ENCODE data around the gene IGF2R. TPM values are rescaled to one million over a fixed set of nuclear protein-coding genes. Genes with fewer than 3 reads are reported as not detected.
"Not testable (repeated sequence)": the region's sequence is repeated elsewhere in the genome, so short reads cannot be mapped to it uniquely, and the experiment has no call there.

IGF2R gene
- total RNA-seq, 2 experiments from 2014 or later = 73.5 to 75.5 TPM

GRCh38 chr6:159957071-159957673, 11.7 kb upstream of the IGF2R start:
- intact Hi-C loops (cut with micrococcal nuclease) = no loop called here
- no peaks in the 10 kb centered on the region for H3K9me3 Mint-ChIP-seq
- DNase-seq = no peak
- ChIA-PET CTCF (interaction anchor here (1.4 kb wide), 1 partner anchor 94 kb away, joined by 4 read pairs; no protein-coding TSS in a partner anchor), POLR2A (no interaction called here)
- H3K27ac Mint-ChIP-seq = no peak overlapping the region
- peaks cover 2% of the 10 kb centered on the region for H3K27me3 Mint-ChIP-seq
- no peaks in the 10 kb centered on the region for H3K36me3 Mint-ChIP-seq
- peaks cover 8% of the 10 kb centered on the region for H3K4me1 Mint-ChIP-seq (ENCODE audit: low read depth)
- H3K4me3 Mint-ChIP-seq = no peak overlapping the region

- peaks cover 8% of the 10 kb centered on the region for H3K4me1 Mint-ChIP-seq (ENCODE audit: low read depth)
- no peaks in the 10 kb centered on the region for H3K9me3 Mint-ChIP-seq
- no peak overlapping the region for H3K27ac Mint-ChIP-seq
- H3K27me3 Mint-ChIP-seq = no peaks in the 10 kb centered on the region
- H3K36me3 Mint-ChIP-seq = no peaks in the 10 kb centered on the region
- intact Hi-C loops (cut with micrococcal nuclease) = no loop called here
- DNase-seq = no peak
- no peak overlapping the region for H3K4me3 Mint-ChIP-seq
- ChIA-PET CTCF (interaction anchor here (1.2 kb wide), 1 partner anchor 17 kb away, joined by 4 read pairs; no protein-coding TSS in a partner anchor), POLR2A (no interaction called here)
Observed at GRCh38 chr6:159959165-159959975, 9.5 kb upstream of the IGF2R start.

GRCh38 chr6:159959976-159960384, 8.9 kb upstream of the IGF2R start:
- Mint-ChIP-seq H3K27ac (no peak overlapping the region), H3K27me3 (no peaks in the 10 kb centered on the region), H3K4me3 (no peak overlapping the region), H3K36me3 (no peaks in the 10 kb centered on the region), H3K4me1 (ENCODE audit: low read depth) (peaks cover 8% of the 10 kb centered on the region), H3K9me3 (no peaks in the 10 kb centered on the region)
- ChIA-PET CTCF (interaction anchor here (1.2 kb wide), 1 partner anchor 18 kb away, joined by 4 read pairs; no protein-coding TSS in a partner anchor), POLR2A (no interaction called here)
- intact Hi-C loops (cut with micrococcal nuclease) = no loop called here
- no peak for DNase-seq

GRCh38 chr6:159960485-159960884, 8.4 kb upstream of the IGF2R start:
- DNase-seq = no peak
- Mint-ChIP-seq H3K4me3 (no peak overlapping the region), H3K9me3 (no peaks in the 10 kb centered on the region), H3K27ac (no peak overlapping the region), H3K4me1 (ENCODE audit: low read depth) (peaks cover 8% of the 10 kb centered on the region), H3K36me3 (no peaks in the 10 kb centered on the region), H3K27me3 (no peaks in the 10 kb centered on the region)
- ChIA-PET CTCF (interaction anchor here (1.2 kb wide), 1 partner anchor 18 kb away, joined by 4 read pairs; no protein-coding TSS in a partner anchor), POLR2A (no interaction called here)
- intact Hi-C loops (cut with micrococcal nuclease) = no loop called here

- intact Hi-C loops (cut with micrococcal nuclease) = no loop called here
- Mint-ChIP-seq H3K9me3 (no peaks in the 10 kb centered on the region), H3K27me3 (no peaks in the 10 kb centered on the region), H3K4me1 (ENCODE audit: low read depth) (peaks cover 4% of the 10 kb centered on the region), H3K27ac (no peak overlapping the region), H3K36me3 (no peaks in the 10 kb centered on the region), H3K4me3 (no peak overlapping the region)
- POLR2A ChIA-PET = no interaction called here
- CTCF ChIA-PET = interaction anchor here (1.0 kb wide), 1 partner anchor 12 kb away, joined by 3 read pairs; no protein-coding TSS in a partner anchor
- no peak for DNase-seq
Observed at GRCh38 chr6:159961528-159961927, 7.4 kb upstream of the IGF2R start.

- intact Hi-C loops (cut with micrococcal nuclease) = no loop called here
- ChIA-PET POLR2A (no interaction called here), CTCF (no interaction called here)
- DNase-seq = no peak
- H3K27ac Mint-ChIP-seq = no peak overlapping the region
- H3K4me3 Mint-ChIP-seq = no peak overlapping the region
- no peaks in the 10 kb centered on the region for H3K27me3 Mint-ChIP-seq
- no peaks in the 10 kb centered on the region for H3K36me3 Mint-ChIP-seq
- H3K4me1 Mint-ChIP-seq (ENCODE audit: low read depth) = peaks cover 9% of the 10 kb centered on the region
- no peaks in the 10 kb centered on the region for H3K9me3 Mint-ChIP-seq
Observed at GRCh38 chr6:159963111-159963510, 5.8 kb upstream of the IGF2R start.

- POLR2A ChIA-PET = no interaction called here
- no peak for DNase-seq
- H3K4me3 Mint-ChIP-seq = no peak overlapping the region
- H3K36me3 Mint-ChIP-seq = no peaks in the 10 kb centered on the region
- no peaks in the 10 kb centered on the region for H3K27me3 Mint-ChIP-seq
- H3K4me1 Mint-ChIP-seq (ENCODE audit: low read depth) = peaks cover 9% of the 10 kb centered on the region
- CTCF ChIA-PET = interaction anchor here (0.5 to 1.0 kb wide), 3 partner anchors 12 to 1312 kb away, joined by 3 to 6 read pairs (median 3); no protein-coding TSS in a partner anchor
- H3K9me3 Mint-ChIP-seq = no peaks in the 10 kb centered on the region
- intact Hi-C loops (cut with micrococcal nuclease) = no loop called here
- H3K27ac Mint-ChIP-seq = no peak overlapping the region
Observed at GRCh38 chr6:159964046-159964445, 4.8 kb upstream of the IGF2R start.

- Mint-ChIP-seq H3K4me1 (ENCODE audit: low read depth) (peaks cover 18% of the 10 kb centered on the region), H3K9me3 (no peaks in the 10 kb centered on the region), H3K27ac (no peak overlapping the region), H3K36me3 (peaks cover 3% of the 10 kb centered on the region), H3K4me3 (no peak overlapping the region), H3K27me3 (no peaks in the 10 kb centered on the region)
- DNase-seq = no peak
- intact Hi-C loops (cut with micrococcal nuclease) = no loop called here
- ChIA-PET POLR2A (no interaction called here), CTCF (interaction anchor here (0.6 to 0.9 kb wide), 3 partner anchors 24 to 116 kb away, joined by 3 read pairs; no protein-coding TSS in a partner anchor)
Observed at GRCh38 chr6:159966339-159966738, 2.5 kb upstream of the IGF2R start.

- H3K9me3 Mint-ChIP-seq = no peaks in the 10 kb centered on the region
- peaks cover 3% of the 10 kb centered on the region for H3K36me3 Mint-ChIP-seq
- DNase-seq = no peak
- ChIA-PET CTCF (interaction anchor here (0.6 kb wide), 1 partner anchor 103 kb away, joined by 3 read pairs; no protein-coding TSS in a partner anchor), POLR2A (no interaction called here)
- H3K27ac Mint-ChIP-seq = no peak overlapping the region
- no peaks in the 10 kb centered on the region for H3K27me3 Mint-ChIP-seq
- H3K4me3 Mint-ChIP-seq = no peak overlapping the region
- peaks cover 23% of the 10 kb centered on the region for H3K4me1 Mint-ChIP-seq (ENCODE audit: low read depth)
- intact Hi-C loops (cut with micrococcal nuclease) = no loop called here
Observed at GRCh38 chr6:159966981-159967380, 1.9 kb upstream of the IGF2R start.

- H3K4me3 Mint-ChIP-seq, H3K27me3 Mint-ChIP-seq, H3K9me3 Mint-ChIP-seq, H3K27ac Mint-ChIP-seq, H3K36me3 Mint-ChIP-seq, DNase-seq: not testable (repeated sequence)
- peaks cover 30% of the 10 kb centered on the region for H3K4me1 Mint-ChIP-seq (ENCODE audit: low read depth)
- ChIA-PET CTCF (interaction anchor here (0.7 kb wide), 1 partner anchor 248 kb away, joined by 3 read pairs; no protein-coding TSS in a partner anchor), POLR2A (interaction anchor here (0.6 to 1.1 kb wide), 7 partner anchors 10 to 338 kb away, joined by 3 to 5 read pairs (median 3); partner anchors contain the start of gene WTAP)
- intact Hi-C loops (cut with micrococcal nuclease) = loop anchor here (1.0 kb wide), 1 partner anchor 49 kb away; no protein-coding TSS in a partner anchor
Observed at GRCh38 chr6:159967621-159968020, 1.3 kb upstream of the IGF2R start.

- Mint-ChIP-seq H3K9me3 (no peaks in the 10 kb centered on the region), H3K4me3 (peak overlapping the region; percentile 92), H3K27me3 (no peaks in the 10 kb centered on the region), H3K27ac (peak overlapping the region; percentile 92), H3K36me3 (peaks cover 5% of the 10 kb centered on the region), H3K4me1 (ENCODE audit: low read depth) (peaks cover 47% of the 10 kb centered on the region)
- DNase-seq = peak; percentile 38
- ChIA-PET POLR2A (interaction anchor here (0.6 to 1.9 kb wide), 6 partner anchors 8 to 47 kb away, joined by 3 to 8 read pairs (median 6); no protein-coding TSS in a partner anchor), CTCF (interaction anchor here (0.6 to 1.4 kb wide), 3 partner anchors 12 to 67 kb away, joined by 3 to 4 read pairs (median 4); no protein-coding TSS in a partner anchor)
- intact Hi-C loops (cut with micrococcal nuclease) = loop anchor here (1.0 kb wide), 1 partner anchor 242 kb away; the partner anchor contains the start of gene WTAP
Observed at GRCh38 chr6:159969204-159969912, 476 bp downstream of the IGF2R start.
